ENCODE measurements around the gene TOLLIP. TPM values are rescaled to one million over a fixed set of nuclear protein-coding genes. Genes with fewer than 3 reads are reported as not detected.

The TOLLIP gene
- total and polyA plus RNA-seq, 9 of the 15 experiments (the other 6 are each of a cell fraction or from before 2014, with no cell fraction given) = 0.23 to 22.8 (median 7.1) TPM

DNA sequence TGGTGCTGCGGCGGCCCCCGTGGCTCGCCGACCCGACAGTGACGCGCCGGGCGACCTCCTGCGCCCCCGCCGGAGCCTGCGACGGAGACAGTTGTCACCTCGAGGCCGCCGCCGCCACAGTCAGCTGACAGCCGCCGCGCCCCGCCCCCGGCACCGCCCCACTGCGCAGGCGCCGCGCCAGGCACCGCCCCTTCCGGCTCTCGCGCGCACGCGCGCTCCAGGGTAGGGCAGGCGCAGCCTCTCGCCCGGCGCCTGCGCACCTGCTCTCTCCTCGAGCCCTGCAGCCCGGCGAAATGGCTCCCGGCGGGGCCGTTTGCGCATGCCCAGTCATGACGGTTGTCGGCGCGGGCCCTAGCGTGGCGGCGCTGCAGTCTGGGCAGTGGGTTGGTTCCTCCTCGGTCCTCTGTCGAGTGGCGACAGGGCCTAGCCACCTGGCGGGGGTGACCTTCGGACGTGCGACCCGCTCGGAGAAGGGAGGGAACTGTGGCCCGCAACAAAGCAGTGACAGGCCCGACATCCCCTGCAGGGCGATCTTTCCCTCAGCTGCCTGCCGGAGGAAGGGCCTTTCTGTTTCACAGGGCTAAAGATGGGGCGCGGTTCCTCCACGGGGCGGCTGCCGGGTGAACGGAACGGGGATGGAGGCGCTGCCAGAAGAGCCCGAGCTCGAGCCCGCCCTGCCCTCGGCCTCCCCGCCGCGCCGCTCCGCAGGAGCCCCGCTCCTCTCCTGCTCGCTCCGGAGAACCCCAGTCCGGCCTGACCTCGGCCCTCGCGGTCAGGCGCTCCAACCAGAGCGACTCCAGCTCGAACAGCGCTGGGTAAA is at the start of gene TOLLIP (continued):
- TF ChIP-seq, protein P1, sequence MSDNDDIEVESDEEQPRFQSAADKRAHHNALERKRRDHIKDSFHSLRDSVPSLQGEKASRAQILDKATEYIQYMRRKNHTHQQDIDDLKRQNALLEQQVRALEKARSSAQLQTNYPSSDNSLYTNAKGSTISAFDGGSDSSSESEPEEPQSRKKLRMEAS (CRISPR knock-in tag; IDR thresholded peaks at IDR 0.05) = peak; percentile 91
- TF ChIP-seq EGR1 (conservative IDR thresholded peaks at IDR 0.05) = no peak
- TF ChIP-seq BRF1 (IDR thresholded peaks at IDR 0.05; ENCODE audit: borderline replicate concordance, extremely low read depth, insufficient read length) = no peak
- TF ChIP-seq L3MBTL2 (IDR thresholded peaks at IDR 0.05) = peak; percentile 96
- no peak for TF ChIP-seq ZNF263 (CRISPR knock-in tag; IDR thresholded peaks at IDR 0.05; ENCODE audit: borderline replicate concordance)
- TF ChIP-seq, protein P2, sequence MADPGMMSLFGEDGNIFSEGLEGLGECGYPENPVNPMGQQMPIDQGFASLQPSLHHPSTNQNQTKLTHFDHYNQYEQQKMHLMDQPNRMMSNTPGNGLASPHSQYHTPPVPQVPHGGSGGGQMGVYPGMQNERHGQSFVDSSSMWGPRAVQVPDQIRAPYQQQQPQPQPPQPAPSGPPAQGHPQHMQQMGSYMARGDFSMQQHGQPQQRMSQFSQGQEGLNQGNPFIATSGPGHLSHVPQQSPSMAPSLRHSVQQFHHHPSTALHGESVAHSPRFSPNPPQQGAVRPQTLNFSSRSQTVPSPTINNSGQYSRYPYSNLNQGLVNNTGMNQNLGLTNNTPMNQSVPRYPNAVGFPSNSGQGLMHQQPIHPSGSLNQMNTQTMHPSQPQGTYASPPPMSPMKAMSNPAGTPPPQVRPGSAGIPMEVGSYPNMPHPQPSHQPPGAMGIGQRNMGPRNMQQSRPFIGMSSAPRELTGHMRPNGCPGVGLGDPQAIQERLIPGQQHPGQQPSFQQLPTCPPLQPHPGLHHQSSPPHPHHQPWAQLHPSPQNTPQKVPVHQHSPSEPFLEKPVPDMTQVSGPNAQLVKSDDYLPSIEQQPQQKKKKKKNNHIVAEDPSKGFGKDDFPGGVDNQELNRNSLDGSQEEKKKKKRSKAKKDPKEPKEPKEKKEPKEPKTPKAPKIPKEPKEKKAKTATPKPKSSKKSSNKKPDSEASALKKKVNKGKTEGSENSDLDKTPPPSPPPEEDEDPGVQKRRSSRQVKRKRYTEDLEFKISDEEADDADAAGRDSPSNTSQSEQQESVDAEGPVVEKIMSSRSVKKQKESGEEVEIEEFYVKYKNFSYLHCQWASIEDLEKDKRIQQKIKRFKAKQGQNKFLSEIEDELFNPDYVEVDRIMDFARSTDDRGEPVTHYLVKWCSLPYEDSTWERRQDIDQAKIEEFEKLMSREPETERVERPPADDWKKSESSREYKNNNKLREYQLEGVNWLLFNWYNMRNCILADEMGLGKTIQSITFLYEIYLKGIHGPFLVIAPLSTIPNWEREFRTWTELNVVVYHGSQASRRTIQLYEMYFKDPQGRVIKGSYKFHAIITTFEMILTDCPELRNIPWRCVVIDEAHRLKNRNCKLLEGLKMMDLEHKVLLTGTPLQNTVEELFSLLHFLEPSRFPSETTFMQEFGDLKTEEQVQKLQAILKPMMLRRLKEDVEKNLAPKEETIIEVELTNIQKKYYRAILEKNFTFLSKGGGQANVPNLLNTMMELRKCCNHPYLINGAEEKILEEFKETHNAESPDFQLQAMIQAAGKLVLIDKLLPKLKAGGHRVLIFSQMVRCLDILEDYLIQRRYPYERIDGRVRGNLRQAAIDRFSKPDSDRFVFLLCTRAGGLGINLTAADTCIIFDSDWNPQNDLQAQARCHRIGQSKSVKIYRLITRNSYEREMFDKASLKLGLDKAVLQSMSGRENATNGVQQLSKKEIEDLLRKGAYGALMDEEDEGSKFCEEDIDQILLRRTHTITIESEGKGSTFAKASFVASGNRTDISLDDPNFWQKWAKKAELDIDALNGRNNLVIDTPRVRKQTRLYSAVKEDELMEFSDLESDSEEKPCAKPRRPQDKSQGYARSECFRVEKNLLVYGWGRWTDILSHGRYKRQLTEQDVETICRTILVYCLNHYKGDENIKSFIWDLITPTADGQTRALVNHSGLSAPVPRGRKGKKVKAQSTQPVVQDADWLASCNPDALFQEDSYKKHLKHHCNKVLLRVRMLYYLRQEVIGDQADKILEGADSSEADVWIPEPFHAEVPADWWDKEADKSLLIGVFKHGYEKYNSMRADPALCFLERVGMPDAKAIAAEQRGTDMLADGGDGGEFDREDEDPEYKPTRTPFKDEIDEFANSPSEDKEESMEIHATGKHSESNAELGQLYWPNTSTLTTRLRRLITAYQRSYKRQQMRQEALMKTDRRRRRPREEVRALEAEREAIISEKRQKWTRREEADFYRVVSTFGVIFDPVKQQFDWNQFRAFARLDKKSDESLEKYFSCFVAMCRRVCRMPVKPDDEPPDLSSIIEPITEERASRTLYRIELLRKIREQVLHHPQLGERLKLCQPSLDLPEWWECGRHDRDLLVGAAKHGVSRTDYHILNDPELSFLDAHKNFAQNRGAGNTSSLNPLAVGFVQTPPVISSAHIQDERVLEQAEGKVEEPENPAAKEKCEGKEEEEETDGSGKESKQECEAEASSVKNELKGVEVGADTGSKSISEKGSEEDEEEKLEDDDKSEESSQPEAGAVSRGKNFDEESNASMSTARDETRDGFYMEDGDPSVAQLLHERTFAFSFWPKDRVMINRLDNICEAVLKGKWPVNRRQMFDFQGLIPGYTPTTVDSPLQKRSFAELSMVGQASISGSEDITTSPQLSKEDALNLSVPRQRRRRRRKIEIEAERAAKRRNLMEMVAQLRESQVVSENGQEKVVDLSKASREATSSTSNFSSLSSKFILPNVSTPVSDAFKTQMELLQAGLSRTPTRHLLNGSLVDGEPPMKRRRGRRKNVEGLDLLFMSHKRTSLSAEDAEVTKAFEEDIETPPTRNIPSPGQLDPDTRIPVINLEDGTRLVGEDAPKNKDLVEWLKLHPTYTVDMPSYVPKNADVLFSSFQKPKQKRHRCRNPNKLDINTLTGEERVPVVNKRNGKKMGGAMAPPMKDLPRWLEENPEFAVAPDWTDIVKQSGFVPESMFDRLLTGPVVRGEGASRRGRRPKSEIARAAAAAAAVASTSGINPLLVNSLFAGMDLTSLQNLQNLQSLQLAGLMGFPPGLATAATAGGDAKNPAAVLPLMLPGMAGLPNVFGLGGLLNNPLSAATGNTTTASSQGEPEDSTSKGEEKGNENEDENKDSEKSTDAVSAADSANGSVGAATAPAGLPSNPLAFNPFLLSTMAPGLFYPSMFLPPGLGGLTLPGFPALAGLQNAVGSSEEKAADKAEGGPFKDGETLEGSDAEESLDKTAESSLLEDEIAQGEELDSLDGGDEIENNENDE (IDR thresholded peaks at IDR 0.05; ENCODE audit: low read depth, low read length) = no peak
- no peak for TF ChIP-seq ARID2 (IDR thresholded peaks at IDR 0.05)
- TF ChIP-seq PTBP1 (IDR thresholded peaks at IDR 0.05; ENCODE audit: low read depth, low read length) = no peak
- TF ChIP-seq, protein P3, sequence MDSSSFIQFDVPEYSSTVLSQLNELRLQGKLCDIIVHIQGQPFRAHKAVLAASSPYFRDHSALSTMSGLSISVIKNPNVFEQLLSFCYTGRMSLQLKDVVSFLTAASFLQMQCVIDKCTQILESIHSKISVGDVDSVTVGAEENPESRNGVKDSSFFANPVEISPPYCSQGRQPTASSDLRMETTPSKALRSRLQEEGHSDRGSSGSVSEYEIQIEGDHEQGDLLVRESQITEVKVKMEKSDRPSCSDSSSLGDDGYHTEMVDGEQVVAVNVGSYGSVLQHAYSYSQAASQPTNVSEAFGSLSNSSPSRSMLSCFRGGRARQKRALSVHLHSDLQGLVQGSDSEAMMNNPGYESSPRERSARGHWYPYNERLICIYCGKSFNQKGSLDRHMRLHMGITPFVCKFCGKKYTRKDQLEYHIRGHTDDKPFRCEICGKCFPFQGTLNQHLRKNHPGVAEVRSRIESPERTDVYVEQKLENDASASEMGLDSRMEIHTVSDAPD (CRISPR knock-in tag; IDR thresholded peaks at IDR 0.05) = no peak
- peak; percentile 83; the same call in 1 of the 2 replicates for TF ChIP-seq ERF (CRISPR knock-in tag; IDR thresholded peaks at IDR 0.05)
- no peak for TF ChIP-seq MAFG (tag; conservative IDR thresholded peaks at IDR 0.05)

Measured in K562 (cell line).